ENCODE measurements around the gene IFIT2. TPM values are rescaled to one million over a fixed set of nuclear protein-coding genes. Genes with fewer than 3 reads are reported as not detected.

IFIT2 gene
- total RNA-seq, 6 experiments from 2014 or later, result 4.7 to 12.4 (median 9.8) TPM

GRCh38 chr10:89263091-89263490, 38.8 kb upstream of the IFIT2 start:
- intact Hi-C loops (cut with DNase I), result no loop called here
- 70% methylated on average over 1 of the region's 1 CpG for WGBS (ENCODE audit: insufficient coverage, low coverage, low lambda C conversion rate, missing lambda C conversion rate)
- Histone ChIP-seq H3K9me3 (no peaks in the 10 kb centered on the region), H3K27me3 (no peaks in the 10 kb centered on the region), H3K4me1 (peaks cover 0 to 7% (median 0%) of the 10 kb centered on the region in 4 donors), H3K4me3 (no peak overlapping the region), H3K36me3 (no peaks in the 10 kb centered on the region), H3K27ac (no peak overlapping the region)
- TF ChIP-seq POLR2A (IDR thresholded peaks at IDR 0.05) (no peak), CTCF (IDR thresholded peaks at IDR 0.05) (no peak)
- ATAC-seq, result no peak
- no peak for DNase-seq

- intact Hi-C loops (cut with DNase I), result no loop called here
- TF ChIP-seq CTCF (IDR thresholded peaks at IDR 0.05), result no peak
- no peak for TF ChIP-seq POLR2A (IDR thresholded peaks at IDR 0.05)
- H3K4me1 ChIP-seq, result peaks cover 0 to 7% (median 0%) of the 10 kb centered on the region in 4 donors
- DNase-seq (no peak), ATAC-seq (no peak)
- H3K9me3 ChIP-seq, result no peaks in the 10 kb centered on the region
- H3K27ac ChIP-seq, result no peak overlapping the region
- WGBS (ENCODE audit: insufficient coverage, low coverage, low lambda C conversion rate, missing lambda C conversion rate), result no CpG with 5 or more reads among the region's 1 CpG
- H3K27me3 ChIP-seq, result no peaks in the 10 kb centered on the region
- H3K36me3 ChIP-seq, result no peaks in the 10 kb centered on the region
- no peak overlapping the region for H3K4me3 ChIP-seq
Measured at GRCh38 chr10:89263531-89263930, 38.3 kb upstream of the IFIT2 start.

- ATAC-seq, result no peak
- WGBS (ENCODE audit: insufficient coverage, low coverage, low lambda C conversion rate, missing lambda C conversion rate), result 50% methylated on average over 1 of the region's 1 CpG
- peaks cover 0 to 23% (median 10%) of the 10 kb centered on the region in 4 donors for H3K4me1 ChIP-seq
- no peaks in the 10 kb centered on the region for H3K9me3 ChIP-seq
- no peak for TF ChIP-seq CTCF (IDR thresholded peaks at IDR 0.05)
- TF ChIP-seq POLR2A (IDR thresholded peaks at IDR 0.05), result no peak
- no peaks in the 10 kb centered on the region for H3K27me3 ChIP-seq
- intact Hi-C loops (cut with DNase I), result no loop called here
- no peak overlapping the region for H3K4me3 ChIP-seq
- no peak for DNase-seq
- H3K27ac ChIP-seq, result no peak overlapping the region
- no peaks in the 10 kb centered on the region for H3K36me3 ChIP-seq
Measured at GRCh38 chr10:89266721-89267453, 35.0 kb upstream of the IFIT2 start.

- DNase-seq, result no peak
- no peak for TF ChIP-seq CTCF (IDR thresholded peaks at IDR 0.05)
- TF ChIP-seq POLR2A (IDR thresholded peaks at IDR 0.05), result no peak
- ATAC-seq, result peak; percentile 87 to 94 (median 90)
- WGBS (ENCODE audit: insufficient coverage, low coverage, low lambda C conversion rate, missing lambda C conversion rate), result 59% methylated on average over 3 of the region's 3 CpGs
- Histone ChIP-seq H3K36me3 (no peaks in the 10 kb centered on the region), H3K4me1 (peaks cover 0 to 23% (median 10%) of the 10 kb centered on the region in 4 donors), H3K27me3 (no peaks in the 10 kb centered on the region), H3K4me3 (no peak overlapping the region), H3K9me3 (no peaks in the 10 kb centered on the region), H3K27ac (peak overlapping the region; percentile 58 to 88 (median 78))
- intact Hi-C loops (cut with DNase I), result no loop called here
Measured at GRCh38 chr10:89269433-89270152, 32.3 kb upstream of the IFIT2 start.

All from right lobe of liver (tissue), 6 donors.